ENCODE results near the gene DKK1. TPM values are rescaled to one million over a fixed set of nuclear protein-coding genes. Genes with fewer than 3 reads are reported as not detected.

The DKK1 gene
- total and polyA plus RNA-seq, 2 of the 13 experiments (the other 11 are each of a cell fraction or from before 2014, with no cell fraction given): 123 to 262 TPM

GRCh38 chr10:52353960-52354394 lies 39.9 kb downstream of the DKK1 start (continued):
- peak; percentile 71; the same call in 1 of the 2 replicates for TF ChIP-seq RCOR2 (CRISPR knock-in tag; IDR thresholded peaks at IDR 0.05)
- no peak for TF ChIP-seq PATZ1 (CRISPR knock-in tag; IDR thresholded peaks at IDR 0.05)
- TF ChIP-seq GPN1 (CRISPR knock-in tag; IDR thresholded peaks at IDR 0.05; ENCODE audit: borderline replicate concordance): no peak
- peak; percentile 30; the same call in 1 of the 2 replicates for TF ChIP-seq FOXK1 (CRISPR knock-in tag; IDR thresholded peaks at IDR 0.05; ENCODE audit: borderline replicate concordance, low read depth)
- TF ChIP-seq ZBTB46 (CRISPR knock-in tag; IDR thresholded peaks at IDR 0.05; ENCODE audit: borderline replicate concordance): no peak
- TF ChIP-seq ZNF558 (CRISPR knock-in tag; IDR thresholded peaks at IDR 0.05; ENCODE audit: borderline replicate concordance): no peak
- no peak for TF ChIP-seq KDM6A (CRISPR knock-in tag; IDR thresholded peaks at IDR 0.05; ENCODE audit: low read depth)
- no peak for TF ChIP-seq THAP7 (CRISPR knock-in tag; IDR thresholded peaks at IDR 0.05)
- no peak for TF ChIP-seq ZNF17 (CRISPR knock-in tag; IDR thresholded peaks at IDR 0.05)
- TF ChIP-seq ZNF354B (CRISPR knock-in tag; IDR thresholded peaks at IDR 0.05): no peak
- no peak for TF ChIP-seq ATF3 (CRISPR knock-in tag; IDR thresholded peaks at IDR 0.05)
- TF ChIP-seq HNF4A (CRISPR knock-in tag; IDR thresholded peaks at IDR 0.05): peak; percentile 72
- TF ChIP-seq ZNF572 (CRISPR knock-in tag; IDR thresholded peaks at IDR 0.05): no peak
- TF ChIP-seq ZNF225 (CRISPR knock-in tag; IDR thresholded peaks at IDR 0.05): no peak
- TF ChIP-seq ZNF670 (CRISPR knock-in tag; IDR thresholded peaks at IDR 0.05; ENCODE audit: borderline replicate concordance): no peak; the same call in 1 of the 2 replicates
- no peak for TF ChIP-seq MLXIP (CRISPR knock-in tag; IDR thresholded peaks at IDR 0.05; ENCODE audit: borderline replicate concordance)
- no peak for TF ChIP-seq TBP (CRISPR knock-in tag; IDR thresholded peaks at IDR 0.05)
- TF ChIP-seq TEF (CRISPR knock-in tag; IDR thresholded peaks at IDR 0.05): peak; percentile 88; the same call in 1 of the 2 replicates
- TF ChIP-seq ZNF781 (CRISPR knock-in tag; IDR thresholded peaks at IDR 0.05; ENCODE audit: borderline replicate concordance, not compliant biosample characterization): no peak
- TF ChIP-seq ZMYM2 (CRISPR knock-in tag; IDR thresholded peaks at IDR 0.05): no peak

Measured in HepG2 (cell line).